Endometrium (tissue), 2 donors: Measurements from ENCODE around the gene UBE2D3.

Source experiments
- FAIRE-seq: peaks from 2 replicates; lab custom pipeline; 2012; peaks lifted over from hg19 to GRCh38; lab: Jason Lieb, UNC
- donor health status: control.
- donor health status: control.

UBE2D3 gene

GRCh38 chr4:102751941-102752340, 75.4 kb downstream of the UBE2D3 start:
- FAIRE-seq, result no peak
